Karpas-422 (cell line): ENCODE measurements around the gene TMEM126A. TPM values are rescaled to one million over a fixed set of nuclear protein-coding genes. Genes with fewer than 3 reads are reported as not detected.

ENCODE experiments used
- DNase-seq: peaks from one replicate; pipeline ENCODE4 v3.0.0-alpha.2; 2015
- H2AFZ ChIP-seq: fragments of 200-600 bp; sonication (generic); 2 replicates; pipeline ENCODE4 v1.6.1; 2014; ENCODE audit warnings: antibody characterized with exemption, low read length, mixed read lengths
- H3K27ac ChIP-seq: fragments of 200-600 bp; sonication (generic); 2 replicates; pipeline ENCODE4 v1.5.1; 2014; ENCODE audit warnings: mild to moderate bottlenecking, low read length, moderate library complexity
- H3K27me3 ChIP-seq: fragments of 200-600 bp; sonication (generic); 2 replicates; pipeline ENCODE4 v1.6.1; 2014; ENCODE audit warnings: low read length, mixed read lengths
- H3K36me3 ChIP-seq: fragments of 200-600 bp; sonication (generic); 2 replicates; pipeline ENCODE4 v1.6.1; 2014; ENCODE audit warnings: low read length, mixed read lengths; ENCODE audit not compliant: insufficient read depth
- H3K4me1 ChIP-seq: fragments of 200-600 bp; sonication (generic); 2 replicates; pipeline ENCODE4 v1.6.1; 2014; ENCODE audit warnings: mild to moderate bottlenecking, low read length, mixed read lengths
- H3K4me2 ChIP-seq: fragments of 200-600 bp; sonication (generic); 2 replicates; pipeline ENCODE4 v1.6.1; 2014; ENCODE audit warnings: low read length, low read depth, mild to moderate bottlenecking; ENCODE audit not compliant: poor library complexity, severe bottlenecking
- H3K4me3 ChIP-seq: fragments of 200-600 bp; sonication (generic); 2 replicates; pipeline ENCODE4 v1.5.1; 2014; ENCODE audit warnings: mild to moderate bottlenecking, antibody characterized with exemption, low read length, mixed read lengths
- H3K79me2 ChIP-seq: fragments of 200-600 bp; sonication (generic); 2 replicates; pipeline ENCODE4 v1.6.1; 2014; ENCODE audit warnings: mild to moderate bottlenecking, low read length, mixed read lengths
- H3K9ac ChIP-seq: fragments of 200-600 bp; sonication (generic); 2 replicates; pipeline ENCODE4 v1.6.0; 2014; ENCODE audit warnings: low read length
- H3K9me2 ChIP-seq: fragments of 200-600 bp; sonication (generic), shearing (Covaris generic); replicated peaks from 2 replicates; pipeline ENCODE4 v1.6.0; 2014; ENCODE audit warnings: mild to moderate bottlenecking, low read length, moderate library complexity; ENCODE audit not compliant: insufficient read depth
- H3K9me3 ChIP-seq: fragments of 300-700, 200-600 bp; sonication (generic); 2 replicates; pipeline ENCODE4 v1.6.1; 2014; ENCODE audit warnings: low read length, mixed read lengths
- H4K20me1 ChIP-seq: fragments of 200-600 bp; sonication (generic); 2 replicates; pipeline ENCODE4 v1.6.1; 2014; ENCODE audit warnings: mild to moderate bottlenecking, antibody characterized with exemption, low read length, low read depth; ENCODE audit not compliant: insufficient read depth
- total RNA-seq: library from RNA; depleted of rRNA; stranded (reverse); fragments of >200 nt; shearing (Covaris generic); gene quantifications from 2 replicates; pipeline ENCODE4 v1.2.3, GENCODE V29; 2014; ENCODE audit warnings: low replicate concordance

TMEM126A gene
- total RNA-seq, 1 experiment from 2014 or later = 77.2 TPM

GRCh38 chr11:85673393-85673792 is 25.6 kb downstream of the TMEM126A start:
- H3K4me3 ChIP-seq = no peak overlapping the region
- no peaks in the 10 kb centered on the region for H3K79me2 ChIP-seq
- DNase-seq = no peak
- peaks cover 14% of the 10 kb centered on the region; the same call in 1 of the 2 replicates for H3K27me3 ChIP-seq
- H4K20me1 ChIP-seq = no peaks in the 10 kb centered on the region
- no peaks in the 10 kb centered on the region for H3K36me3 ChIP-seq
- H3K9ac ChIP-seq = no peak overlapping the region
- peaks cover 6% of the 10 kb centered on the region for H3K4me1 ChIP-seq
- H3K4me2 ChIP-seq = no peak overlapping the region
- no peak overlapping the region for H2AFZ ChIP-seq
- no peaks in the 10 kb centered on the region for H3K9me3 ChIP-seq
- H3K27ac ChIP-seq = no peak overlapping the region
- no peaks in the 10 kb centered on the region for H3K9me2 ChIP-seq

- H3K4me3 ChIP-seq = no peak overlapping the region
- H3K4me1 ChIP-seq = peaks cover 28% of the 10 kb centered on the region
- no peaks in the 10 kb centered on the region for H3K9me3 ChIP-seq
- no peak overlapping the region for H3K4me2 ChIP-seq
- H4K20me1 ChIP-seq = no peaks in the 10 kb centered on the region
- no peaks in the 10 kb centered on the region for H3K79me2 ChIP-seq
- no peaks in the 10 kb centered on the region for H3K27me3 ChIP-seq
- no peak overlapping the region for H3K27ac ChIP-seq
- no peaks in the 10 kb centered on the region for H3K9me2 ChIP-seq
- DNase-seq = no peak
- H3K36me3 ChIP-seq = no peaks in the 10 kb centered on the region
- no peak overlapping the region for H3K9ac ChIP-seq
- no peak overlapping the region for H2AFZ ChIP-seq
Observed at GRCh38 chr11:85679576-85679975, 31.8 kb downstream of the TMEM126A start.

- DNase-seq = peak; percentile 84
- H3K79me2 ChIP-seq = no peaks in the 10 kb centered on the region
- no peaks in the 10 kb centered on the region for H3K9me2 ChIP-seq
- peaks cover 28% of the 10 kb centered on the region for H3K4me1 ChIP-seq
- H3K4me3 ChIP-seq = no peak overlapping the region
- H3K36me3 ChIP-seq = no peaks in the 10 kb centered on the region
- peak overlapping the region; percentile 85 for H3K4me2 ChIP-seq
- H2AFZ ChIP-seq = no peak overlapping the region
- no peaks in the 10 kb centered on the region for H3K9me3 ChIP-seq
- no peak overlapping the region for H3K9ac ChIP-seq
- H3K27ac ChIP-seq = no peak overlapping the region
- no peaks in the 10 kb centered on the region for H4K20me1 ChIP-seq
- no peaks in the 10 kb centered on the region for H3K27me3 ChIP-seq
Observed at GRCh38 chr11:85680897-85681296, 33.1 kb downstream of the TMEM126A start.

- Histone ChIP-seq H3K4me1 (peaks cover 32% of the 10 kb centered on the region), H2AFZ (peak overlapping the region; percentile 91), H3K27ac (no peak overlapping the region), H3K79me2 (no peaks in the 10 kb centered on the region), H3K4me2 (peak overlapping the region; percentile 85), H3K9me3 (no peaks in the 10 kb centered on the region), H3K9ac (peak overlapping the region; percentile 78), H3K4me3 (peak overlapping the region; percentile 71), H3K9me2 (no peaks in the 10 kb centered on the region), H3K36me3 (no peaks in the 10 kb centered on the region), H4K20me1 (no peaks in the 10 kb centered on the region), H3K27me3 (no peaks in the 10 kb centered on the region)
- peak; percentile 93 for DNase-seq
Observed at GRCh38 chr11:85682330-85683305, 34.9 kb downstream of the TMEM126A start.

GRCh38 chr11:85685125-85685819 is 37.5 kb downstream of the TMEM126A start:
- H3K27me3 ChIP-seq = no peaks in the 10 kb centered on the region
- H3K36me3 ChIP-seq = no peaks in the 10 kb centered on the region
- no peak overlapping the region for H2AFZ ChIP-seq
- H3K27ac ChIP-seq = no peak overlapping the region
- H3K9ac ChIP-seq = no peak overlapping the region
- no peaks in the 10 kb centered on the region for H3K79me2 ChIP-seq
- H3K9me2 ChIP-seq = no peaks in the 10 kb centered on the region
- H3K9me3 ChIP-seq = no peaks in the 10 kb centered on the region
- H3K4me1 ChIP-seq = peaks cover 32% of the 10 kb centered on the region
- no peak overlapping the region for H3K4me2 ChIP-seq
- DNase-seq = no peak
- no peaks in the 10 kb centered on the region for H4K20me1 ChIP-seq
- no peak overlapping the region for H3K4me3 ChIP-seq

GRCh38 chr11:85685820-85686459 is 38.2 kb downstream of the TMEM126A start, which contains the start of gene CCDC89:
Gene CCDC89 (minus strand): TSS chr11:85686195. CDS start chr11:85686130, 65 bp downstream.
- Histone ChIP-seq H3K4me3 (no peak within 1 kb of the TSS), H3K27me3 (no peaks in the 10 kb centered on the region), H4K20me1 (no peaks in the 10 kb centered on the region), H3K36me3 (no peaks in the 10 kb centered on the region), H3K4me1 (peaks cover 29% of the 10 kb centered on the region), H3K27ac (no peak within 1 kb of the TSS), H2AFZ (peak within 1 kb of the TSS; percentile 8; the same call in 1 of the 2 replicates), H3K9ac (no peak within 1 kb of the TSS), H3K9me2 (no peaks in the 10 kb centered on the region), H3K4me2 (no peak within 1 kb of the TSS), H3K9me3 (no peaks in the 10 kb centered on the region), H3K79me2 (no peaks in the 10 kb centered on the region)
- DNase-seq = peak; percentile 76

GRCh38 chr11:85694385-85694980 is 46.7 kb downstream of the TMEM126A start:
- Histone ChIP-seq H2AFZ (no peak overlapping the region), H3K9me3 (no peaks in the 10 kb centered on the region), H3K79me2 (no peaks in the 10 kb centered on the region), H3K9ac (no peak overlapping the region), H3K9me2 (no peaks in the 10 kb centered on the region), H3K4me1 (no peaks in the 10 kb centered on the region), H3K4me3 (no peak overlapping the region), H4K20me1 (no peaks in the 10 kb centered on the region), H3K36me3 (no peaks in the 10 kb centered on the region), H3K4me2 (no peak overlapping the region), H3K27me3 (no peaks in the 10 kb centered on the region), H3K27ac (no peak overlapping the region)
- peak; percentile 79 for DNase-seq
